K562 (cell line): Measurements from ENCODE around the gene WDR27. TPM values are rescaled to one million over a fixed set of nuclear protein-coding genes. Genes with fewer than 3 reads are reported as not detected.

Source experiments
- ATAC-seq: fragments of 200-7000 bp; cut with Tn5 transposase; 3 replicates; pipeline ENCODE4 v1.9.1; 2020; ENCODE audit warnings: moderate library complexity
- BruUV-seq: library from RNA; stranded (reverse); fragments of 400-500 nt; replicated peaks from 2 replicates; lab custom pipeline; 2021; lab: Mats Ljungman, UMichigan
- CTCF ChIA-PET: fragments of 300-600 bp; formaldehyde crosslinking; extraction: SDS; loops from one replicate; lab custom pipeline; 2021; ENCODE audit warnings: low intra/inter-chr PET ratio; lab: Yijun Ruan, JAX
- POLR2A ChIA-PET: fragments of 300-600, 350-650 bp; sonication (Branson Sonifier 250); formaldehyde crosslinking; extraction: SDS; loops from one replicate; lab custom pipeline; 2021; ENCODE audit warnings: antibody characterized with exemption, inconsistent platforms; lab: Yijun Ruan, JAX
- DNase-seq, 4 experiments: peaks; one replicate each; pipeline versions ENCODE4 v3.0.0 to v3.0.0-alpha.2; 2011 to 2018; ENCODE audit warnings: low spot score in 3 of 4, mixed read lengths in 3 of 4; ENCODE audit errors: extremely low read depth in 1 of 4
- FAIRE-seq: peaks from 2 replicates; lab custom pipeline; 2011; peaks lifted over from hg19 to GRCh38; lab: Jason Lieb, UNC
- H2AFZ ChIP-seq: 2 replicates; pipeline ENCODE4 v1.6.0; 2011; ENCODE audit warnings: low read depth, low read length, control low read depth, inconsistent platforms
- H3K27ac ChIP-seq: fragments of 200-600 bp; 3 replicates; pipeline ENCODE4 v1.8.0; 2011; ENCODE audit warnings: low read depth, mild to moderate bottlenecking, control low read depth, inconsistent platforms, low read length, moderate library complexity, mixed read lengths; ENCODE audit errors: extremely low read depth
- H3K27me3 ChIP-seq, 2 experiments: fragments of 300-600 bp in 1 of 2; 2 replicates in 1 of 2; 3 replicates in 1 of 2; pipeline versions ENCODE4 v1.6.0 to v1.8.0; 2011; ENCODE audit warnings: inconsistent platforms in 2 of 2, low read length in 2 of 2, mild to moderate bottlenecking in 1 of 2, mixed read lengths in 1 of 2, moderate library complexity in 1 of 2; ENCODE audit not compliant: control insufficient read depth in 2 of 2, insufficient read depth in 2 of 2
- H3K36me3 ChIP-seq: fragments of 300-600 bp; 3 replicates; pipeline ENCODE4 v1.8.0; 2011; ENCODE audit warnings: mild to moderate bottlenecking, low read length, inconsistent platforms; ENCODE audit not compliant: control insufficient read depth, insufficient read depth
- H3K4me1 ChIP-seq, 2 experiments: fragments of 200-600 bp in 1 of 2; replicated peaks in 1 of 2; 2 replicates in 1 of 2; 3 replicates in 1 of 2; pipeline versions ENCODE4 v1.5.1 to v1.8.0; 2011; ENCODE audit warnings: inconsistent platforms in 2 of 2, low read length in 2 of 2, mild to moderate bottlenecking in 1 of 2, mixed read lengths in 1 of 2, moderate library complexity in 1 of 2; ENCODE audit not compliant: control insufficient read depth in 2 of 2, insufficient read depth in 2 of 2
- H3K4me2 ChIP-seq: 2 replicates; pipeline ENCODE4 v1.6.1; 2011; ENCODE audit warnings: low read length, control low read depth, inconsistent platforms, mixed read lengths; ENCODE audit not compliant: insufficient read depth
- H3K4me3 ChIP-seq: fragments of 200-600 bp; sonication (generic), shearing (Covaris generic); 2 replicates; pipeline ENCODE4 v1.5.1; 2016; ENCODE audit warnings: control low read depth, inconsistent platforms
- H3K79me2 ChIP-seq: fragments of 200-600 bp; 3 replicates; pipeline ENCODE4 v1.8.0; 2011; ENCODE audit warnings: low read length, inconsistent platforms; ENCODE audit not compliant: control insufficient read depth, insufficient read depth
- H3K9ac ChIP-seq, 2 experiments: 2 replicates each; pipeline versions ENCODE4 v1.6.0 to v1.6.1; 2011; ENCODE audit warnings: low read depth in 2 of 2, low read length in 2 of 2, control low read depth in 1 of 2, inconsistent platforms in 1 of 2, mild to moderate bottlenecking in 1 of 2, mixed read lengths in 1 of 2; ENCODE audit not compliant: insufficient read depth in 1 of 2
- H3K9me1 ChIP-seq: one replicate; pipeline ENCODE4 v1.6.0; 2011; ENCODE audit warnings: inconsistent platforms, mild to moderate bottlenecking, low read length, moderate library complexity; ENCODE audit not compliant: control insufficient read depth, insufficient read depth
- H3K9me3 ChIP-seq: replicated peaks from 2 replicates; pipeline ENCODE4 v1.5.1; 2011; ENCODE audit warnings: low read depth, low read length, inconsistent platforms; ENCODE audit not compliant: control insufficient read depth, insufficient read depth
- H4K20me1 ChIP-seq: replicated peaks from 2 replicates; pipeline ENCODE4 v1.6.1; 2011; ENCODE audit warnings: low read length, inconsistent platforms, mixed read lengths; ENCODE audit not compliant: control insufficient read depth, insufficient read depth
- ATF1 ChIP-seq, 2 experiments: fragments of 450-650 bp in 1 of 2; IDR thresholded peaks; 2 replicates each; pipeline ENCODE4 v1.6.1; 2016; ENCODE audit warnings: missing compliant biosample characterization in 1 of 2, missing genetic modification characterization in 1 of 2
- CREB3L1 ChIP-seq: fragments of 450-650 bp; IDR thresholded peaks from 2 replicates; pipeline ENCODE4 v1.6.1; 2014; ENCODE audit warnings: low read depth, mild to moderate bottlenecking, moderate library complexity, borderline replicate concordance
- CXXC5 ChIP-seq: fragments of 250-450 bp; sonication (Bioruptor Pico); IDR thresholded peaks from 2 replicates; pipeline ENCODE4 v1.8.0; 2022; ENCODE audit warnings: inconsistent platforms, mild to moderate bottlenecking, moderate library complexity
- FOXO4 ChIP-seq: fragments of 450-650 bp; formaldehyde crosslinking; IDR thresholded peaks from 2 replicates; pipeline ENCODE4 v1.4.0; 2020; ENCODE audit warnings: mild to moderate bottlenecking, moderate library complexity
- KDM1A ChIP-seq, 2 experiments: fragments of 450-650 bp; IDR thresholded peaks; 2 replicates each; pipeline ENCODE4 v1.6.1; 2016; ENCODE audit warnings: mild to moderate bottlenecking in 2 of 2
- MED1 ChIP-seq: sonication (generic); formaldehyde crosslinking; IDR thresholded peaks from 2 replicates; pipeline ENCODE4 v1.8.1; 2023; ENCODE audit warnings: missing genetic modification reagents, borderline replicate concordance
- MTA1 ChIP-seq: fragments of 450-650 bp; IDR thresholded peaks from 2 replicates; pipeline ENCODE4 v1.6.1; 2017; ENCODE audit warnings: borderline replicate concordance
- PHB2 ChIP-seq: fragments of 450-650 bp; IDR thresholded peaks from 2 replicates; pipeline ENCODE4 v1.6.1; 2017; ENCODE audit warnings: low read depth
- TSC22D4 ChIP-seq: fragments of 450-650 bp; IDR thresholded peaks from 2 replicates; pipeline ENCODE4 v1.6.1; 2016; ENCODE audit warnings: missing genetic modification characterization, missing biosample characterization, control low read depth
- ZC3H4 ChIP-seq: sonication (generic); formaldehyde crosslinking; IDR thresholded peaks from 2 replicates; pipeline ENCODE4 v1.9.0; 2021; ENCODE audit warnings: missing genetic modification reagents, borderline replicate concordance
- ZNF511 ChIP-seq: sonication (generic); formaldehyde crosslinking; IDR thresholded peaks from 2 replicates; pipeline ENCODE4 v1.8.0; 2022; ENCODE audit warnings: mild to moderate bottlenecking, missing genetic modification reagents
- ZNF609 ChIP-seq: sonication (generic); formaldehyde crosslinking; IDR thresholded peaks from 2 replicates; pipeline ENCODE4 v1.8.1; 2023; ENCODE audit warnings: missing genetic modification reagents, mild to moderate bottlenecking, borderline replicate concordance
- WGBS: fragments of 100-300 bp; shearing (Covaris generic); methylation state at CpG from one replicate; pipeline ENCODE4 v1.1.6; 2016; ENCODE audit warnings: low coverage, mixed read lengths; ENCODE audit not compliant: insufficient coverage; ENCODE audit errors: missing lambda C conversion rate; 5-methylcytosine and 5-hydroxymethylcytosine counted together
- in situ Hi-C: fragments of 300-500 bp; cut with MboI; formaldehyde crosslinking; loops from 4 replicates; pipeline ENCODE4 v1.15.0; 2018; ENCODE audit warnings: inconsistent platforms, mixed read lengths
- intact Hi-C: fragments of 100-400 bp; cut with micrococcal nuclease; formaldehyde crosslinking; loops from 2 replicates; pipeline ENCODE4 v1.14.2; 2022
- polyA plus RNA-seq, 8 experiments: library from polyadenylated mRNA; depleted of rRNA in 4 of 8; stranded (reverse) in 5 of 8; unstranded in 3 of 8; fragments of >200 nt; fragmentation: Nextera tagmentation in 2 of 8; fragmentation: Illumina TruSeq in 1 of 8; extraction: Ambion mirVana in 2 of 8; extraction: Trizol in 1 of 8; gene quantifications; 2 replicates each; pipeline versions ENCODE4 v1.2.1 to v1.2.3, GENCODE V29; 2011 to 2014; ENCODE audit warnings: inconsistent platforms in 1 of 8, missing spikeins in 1 of 8
- total RNA-seq, 7 experiments: library from RNA; depleted of rRNA in 6 of 7; stranded (reverse); fragments of >200 nt in 6 of 7; fragmentation: Illumina TruSeq in 2 of 7; extraction: Trizol in 2 of 7; gene quantifications; 2 replicates each; pipeline versions ENCODE4 v1.2.1 to v1.2.3, GENCODE V29; 2011 to 2021; ENCODE audit warnings: low replicate concordance in 1 of 7

The WDR27 gene
- total and polyA plus RNA-seq, 9 of the 15 experiments (the other 6 are each of a cell fraction or from before 2014, with no cell fraction given), result 4.3 to 77.2 (median 22.7) TPM

GRCh38 chr6:169643521-169643920 lies 58.3 kb downstream of the WDR27 start:
- H4K20me1 ChIP-seq, result no peaks in the 10 kb centered on the region
- no peak overlapping the region for H3K9ac ChIP-seq
- H3K4me2 ChIP-seq, result no peak overlapping the region
- peaks cover 0 to 10% of the 10 kb centered on the region in 2 experiments; a peak in 2 of 5 replicates for H3K4me1 ChIP-seq
- H3K36me3 ChIP-seq, result no peaks in the 10 kb centered on the region
- ATAC-seq (no peak), DNase-seq (no peak), FAIRE-seq (peak; percentile 65)
- intact Hi-C loops (no loop called here), in situ Hi-C loops (no loop called here)
- no TSS peak for BruUV-seq
- H3K79me2 ChIP-seq, result no peaks in the 10 kb centered on the region
- H3K9me3 ChIP-seq, result no peaks in the 10 kb centered on the region
- ChIA-PET POLR2A (no interaction called here), CTCF (no interaction called here)
- no peaks in the 10 kb centered on the region for H3K9me1 ChIP-seq
- no peaks in the 10 kb centered on the region for H3K27me3 ChIP-seq
- H3K4me3 ChIP-seq, result no peak overlapping the region
- no peak overlapping the region for H3K27ac ChIP-seq
- WGBS, result 14% methylated on average over 1 of the region's 1 CpG
- no peak overlapping the region for H2AFZ ChIP-seq
- TF ChIP-seq ZNF609 (CRISPR knock-in tag), result no peak
- TF ChIP-seq CXXC5 (CRISPR knock-in tag), result no peak
- TF ChIP-seq ATF1 (CRISPR knock-in tag; IDR thresholded peaks at IDR 0.05), result no peak
- TF ChIP-seq ATF1 (tag; IDR thresholded peaks at IDR 0.05), result no peak
- no peak for TF ChIP-seq MTA1
- TF ChIP-seq TSC22D4 (tag), result no peak
- no peak for TF ChIP-seq ZC3H4 (CRISPR knock-in tag)
- TF ChIP-seq PHB2, result no peak
- TF ChIP-seq ZNF511 (CRISPR knock-in tag), result no peak
- TF ChIP-seq KDM1A (IDR thresholded peaks at IDR 0.05), result no peak
- TF ChIP-seq CREB3L1, result no peak
- no peak for TF ChIP-seq FOXO4 (CRISPR knock-in tag)
- no peak for TF ChIP-seq MED1
